GM21447 (cell line): ENCODE data around the gene ERP44.

Experiments used
- ATAC-seq: cut with Tn5 transposase; IDR thresholded peaks from one replicate; pipeline ENCODE4 v1.9.1; 2021; ENCODE audit not compliant: unreplicated experiment

Gene ERP44

DNA sequence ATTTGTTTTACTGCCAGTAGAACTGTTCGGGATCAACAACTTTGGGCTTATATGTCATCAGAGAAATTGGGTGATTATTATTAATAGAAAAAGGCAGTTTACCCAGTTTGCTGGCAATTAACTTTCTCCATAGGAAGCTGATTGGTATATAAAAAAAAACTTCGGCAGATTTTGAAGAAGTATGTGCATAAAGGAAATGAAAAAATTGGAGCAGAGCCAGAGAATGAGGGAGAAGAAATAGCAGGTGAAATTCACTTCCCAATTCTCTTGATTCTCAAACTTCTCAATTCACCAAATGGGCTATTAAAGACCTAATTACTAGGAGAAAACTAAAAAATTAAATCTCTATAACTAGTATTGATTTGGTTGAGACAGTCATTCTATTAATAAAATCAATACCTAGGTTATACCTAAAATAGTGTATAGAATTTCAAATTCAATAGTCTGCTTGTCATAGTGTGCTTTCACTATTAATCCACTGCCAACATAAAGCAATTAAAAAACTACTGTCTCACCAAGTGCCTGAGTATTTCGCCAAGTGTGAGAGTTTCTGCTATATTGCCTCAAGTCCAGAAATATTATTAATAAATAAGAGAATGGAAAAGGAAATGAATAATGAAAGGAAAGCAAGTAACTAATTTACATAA lies 144.8 kb downstream of the ERP44 start:
- no peak for ATAC-seq

DNA sequence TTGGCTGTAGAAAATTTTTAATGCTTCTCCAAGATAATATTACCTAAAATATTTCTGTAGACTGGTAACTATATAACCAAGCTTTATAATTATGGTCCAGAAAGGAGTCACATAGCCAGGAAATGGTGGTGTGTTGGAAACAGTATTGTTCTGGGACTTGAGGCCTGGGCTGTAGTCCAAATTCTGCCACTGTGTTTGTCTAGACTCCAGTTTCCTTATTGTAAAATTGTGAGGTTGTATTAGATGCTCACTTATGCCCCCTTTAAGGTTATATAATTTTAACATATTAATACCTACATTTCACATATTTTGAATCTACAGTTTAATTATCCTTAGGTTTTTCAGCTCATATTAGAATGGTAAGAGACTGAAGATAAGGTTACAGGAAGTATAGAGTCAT lies 149.9 kb downstream of the ERP44 start:
- no peak for ATAC-seq

DNA sequence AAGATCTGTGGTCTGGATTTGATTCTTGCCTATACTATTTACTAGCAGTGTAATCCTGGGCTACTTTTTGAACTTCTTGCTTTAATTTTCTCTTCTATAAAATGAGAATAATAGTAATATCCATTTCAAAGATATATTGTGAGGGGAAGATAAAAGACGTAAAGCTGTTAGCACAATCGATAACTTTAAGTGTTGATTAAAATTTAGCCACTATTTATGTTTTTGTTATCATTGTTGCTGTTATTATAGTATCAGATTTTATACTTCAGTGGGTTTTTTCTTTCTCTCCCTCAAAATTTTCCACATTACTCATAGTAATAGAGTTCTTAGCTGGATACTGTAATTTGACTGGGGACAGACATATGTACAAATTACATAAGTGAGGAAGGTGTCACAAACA lies 150.3 kb downstream of the ERP44 start:
- no peak for ATAC-seq

DNA sequence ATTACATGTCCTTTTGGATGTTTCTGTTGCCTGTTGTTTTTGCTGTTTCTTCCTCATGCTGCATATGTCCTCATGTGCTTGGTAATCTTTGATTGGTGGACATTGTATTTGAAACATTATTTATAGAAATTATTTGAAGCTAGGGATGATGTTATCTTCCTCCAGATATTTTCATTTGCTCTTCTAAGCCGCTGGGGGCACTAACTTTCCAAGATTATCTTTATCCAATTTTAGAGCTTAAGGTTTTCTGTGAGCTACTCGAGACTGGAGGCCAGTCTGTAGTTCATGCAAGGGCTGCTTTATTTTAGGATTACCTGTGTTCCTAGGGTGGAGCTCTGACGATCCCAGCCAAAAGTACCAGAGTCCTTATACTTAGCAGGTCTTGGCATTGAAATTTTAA lies 151.4 kb downstream of the ERP44 start:
- no peak for ATAC-seq

DNA sequence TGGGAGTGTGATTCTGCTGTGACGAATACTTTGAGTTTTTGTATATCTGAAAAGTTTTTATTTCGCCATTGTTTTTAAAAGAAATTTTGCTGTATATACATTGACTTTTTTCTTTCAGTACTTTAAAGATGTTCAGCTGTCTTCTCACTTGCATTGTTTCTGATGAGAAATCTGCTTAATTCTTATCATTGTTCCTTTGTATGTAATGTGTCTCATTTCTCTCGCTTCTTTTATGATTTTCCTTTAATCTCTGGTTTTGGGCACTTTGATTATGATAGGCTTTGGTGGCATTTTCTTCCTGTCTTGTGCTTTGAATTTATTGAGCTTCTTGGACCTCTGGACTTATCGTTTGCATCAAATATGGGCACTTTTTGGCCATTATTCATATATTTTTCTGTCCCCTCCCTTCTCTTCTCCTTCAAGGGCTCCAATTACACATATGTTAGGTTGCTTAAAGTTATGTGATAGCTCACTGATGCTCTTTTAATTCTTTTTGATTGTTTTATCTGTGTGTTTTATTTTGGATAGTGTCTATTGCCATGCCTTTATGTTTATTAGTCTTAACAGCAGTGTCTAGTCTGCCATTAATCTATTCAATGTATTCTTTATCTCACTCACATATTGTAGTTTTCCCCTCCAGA lies 161.7 kb downstream of the ERP44 start:
- no peak for ATAC-seq

DNA sequence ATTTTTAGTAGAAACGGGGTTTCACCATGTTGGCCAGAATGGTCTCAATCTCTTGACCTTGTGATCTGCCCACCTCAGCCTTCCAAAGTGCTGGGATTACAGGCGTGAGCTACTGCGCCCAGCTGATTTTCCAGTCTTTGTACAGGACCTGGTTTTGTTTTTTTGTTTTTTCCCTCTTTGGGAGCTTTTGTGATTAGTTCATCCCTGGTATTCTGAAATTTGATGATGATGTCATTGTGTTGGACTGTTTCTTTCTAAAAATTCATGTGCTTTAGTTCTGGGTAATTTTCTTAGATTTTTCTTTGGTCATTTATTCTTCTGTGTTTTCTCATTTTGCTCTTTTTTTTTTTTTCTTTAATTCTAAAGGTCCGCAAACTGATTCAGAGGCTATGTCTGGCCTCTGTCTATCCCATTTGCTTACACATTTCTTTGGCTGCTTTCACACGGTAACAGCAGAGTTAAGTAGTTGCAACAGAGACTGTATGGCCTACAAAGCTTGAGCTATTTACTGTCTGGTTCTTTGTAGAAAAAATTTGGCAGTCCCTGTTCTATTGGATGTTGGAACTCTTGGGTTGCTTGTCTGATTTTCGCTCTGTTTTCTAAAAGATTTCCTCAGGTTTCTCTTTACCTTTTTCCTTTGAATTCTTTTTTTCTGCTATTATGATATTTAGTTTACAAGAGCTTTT lies 167.5 kb downstream of the ERP44 start:
- no peak for ATAC-seq

DNA sequence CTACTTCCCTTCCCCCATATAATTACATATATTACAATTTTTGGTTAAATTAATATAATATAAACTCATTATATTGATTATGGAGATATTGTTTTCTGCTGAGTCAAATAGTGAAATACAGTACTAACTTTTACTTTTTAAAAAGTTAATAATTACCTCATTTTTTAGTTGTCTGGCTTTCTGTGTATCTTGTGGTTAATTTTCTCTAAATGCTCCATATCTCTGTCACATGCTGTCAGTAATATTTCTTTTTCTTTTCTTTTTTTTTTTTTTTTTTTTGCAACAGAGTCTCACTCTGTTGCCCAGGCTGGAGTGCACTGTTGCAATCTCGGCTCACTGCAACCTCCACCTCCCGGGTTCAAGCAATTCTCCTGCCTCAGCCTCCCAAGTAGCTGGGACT lies 169.1 kb downstream of the ERP44 start:
- ATAC-seq = no peak
